Lung (tissue), 12 donors: ENCODE data around the gene RAB4B. TPM values are rescaled to one million over a fixed set of nuclear protein-coding genes. Genes with fewer than 3 reads are reported as not detected.

ENCODE experiments used
- ATAC-seq: fragments of 200-7000 bp; cut with Tn5 transposase; one replicate; pipeline ENCODE4 v1.9.1; 2020; ENCODE audit warnings: moderate number of reproducible peaks; ENCODE audit not compliant: insufficient read depth, low FRiP score
- DNase-seq, 3 donors: peaks; one replicate each; pipeline ENCODE4 v3.0.0-alpha.2; 2013 to 2017
- H3K27ac ChIP-seq, 2 donors: one replicate each; pipeline ENCODE4 v1.5.1; 2013; ENCODE audit warnings: mild to moderate bottlenecking in 2 of 2, moderate library complexity in 2 of 2, control low read depth in 1 of 2, inconsistent platforms in 1 of 2, low read depth in 1 of 2, low read length in 1 of 2
- H3K27me3 ChIP-seq, 3 donors: one replicate each; pipeline ENCODE4 v1.5.1; 2013; ENCODE audit warnings: low read length in 2 of 3; ENCODE audit not compliant: control insufficient read depth in 3 of 3, insufficient read depth in 3 of 3
- H3K36me3 ChIP-seq, 4 donors: one replicate each; pipeline ENCODE4 v1.5.1; 2013; ENCODE audit warnings: low read length in 4 of 4, mild to moderate bottlenecking in 1 of 4, moderate library complexity in 1 of 4; ENCODE audit not compliant: control insufficient read depth in 4 of 4, insufficient read depth in 4 of 4
- H3K4me1 ChIP-seq, 5 donors: one replicate each; pipeline ENCODE4 v1.5.1; 2013; ENCODE audit warnings: low read length in 5 of 5, mild to moderate bottlenecking in 2 of 5, moderate library complexity in 1 of 5; ENCODE audit not compliant: control insufficient read depth in 5 of 5, insufficient read depth in 5 of 5
- H3K4me3 ChIP-seq: one replicate; pipeline ENCODE4 v1.5.1; 2013; ENCODE audit warnings: mild to moderate bottlenecking, control low read depth, moderate library complexity
- H3K9ac ChIP-seq, 2 donors: one replicate each; pipeline ENCODE4 v1.5.1; 2013; ENCODE audit warnings: low read length in 2 of 2, control low read depth in 1 of 2; ENCODE audit not compliant: insufficient read depth in 1 of 2
- H3K9me3 ChIP-seq, 4 donors: one replicate each; pipeline ENCODE4 v1.5.1; 2013; ENCODE audit warnings: low read length in 3 of 4, mild to moderate bottlenecking in 1 of 4, moderate library complexity in 1 of 4; ENCODE audit not compliant: control insufficient read depth in 4 of 4, insufficient read depth in 3 of 4
- CTCF ChIP-seq: IDR thresholded peaks from 2 replicates; pipeline ENCODE4 v1.5.1; 2012; ENCODE audit warnings: mild to moderate bottlenecking; ENCODE audit errors: control extremely low read depth, extremely low read depth
- WGBS, 2 donors: extraction: QIAGEN DNeasy Blood & Tissue Kit; methylation state at CpG; one replicate each; pipeline ENCODE4 v1.1.7; 2013; 5-methylcytosine and 5-hydroxymethylcytosine counted together
- polyA plus RNA-seq, 2 donors: library from polyadenylated mRNA; stranded (reverse); fragments of 200-250 nt; gene quantifications; one replicate each; pipeline ENCODE4 v1.2.1, GENCODE V29; 2013
- total RNA-seq, 2 donors: library from RNA; depleted of rRNA in 1 of 2; stranded (reverse); fragments of >200 nt in 1 of 2; gene quantifications; one replicate each; pipeline ENCODE4 v1.2.1, GENCODE V29; 2014 to 2021
- donor health status: control.
- donor health status: control.
- donor health status: Bipolar disorder and iron deficiency.
- donor health status: healthy.
- donor health status: DM: yes; HTN: yes; CAD: no.

The RAB4B gene
- total and polyA plus RNA-seq, 4 donors = 11.5 to 90.9 (median 75.8) TPM

GRCh38 chr19:40776364-40776763, 1.7 kb upstream of the RAB4B start:
- no peak for DNase-seq
- no peak overlapping the region for H3K27ac ChIP-seq
- H3K9me3 ChIP-seq = no peaks in the 10 kb centered on the region
- TF ChIP-seq CTCF = no peak
- H3K27me3 ChIP-seq = no peaks in the 10 kb centered on the region
- peak overlapping the region in 1 of 2 donors; percentile 99 for H3K9ac ChIP-seq
- WGBS, 2 donors = 79 to 83% methylated on average over 7 of the region's 7 CpGs
- no peak for ATAC-seq
- peaks cover 0 to 14% (median 9%) of the 10 kb centered on the region in 5 donors for H3K4me1 ChIP-seq
- peaks cover 0 to 3% (median 0%) of the 10 kb centered on the region in 4 donors for H3K36me3 ChIP-seq
- H3K4me3 ChIP-seq = no peak overlapping the region

DNA sequence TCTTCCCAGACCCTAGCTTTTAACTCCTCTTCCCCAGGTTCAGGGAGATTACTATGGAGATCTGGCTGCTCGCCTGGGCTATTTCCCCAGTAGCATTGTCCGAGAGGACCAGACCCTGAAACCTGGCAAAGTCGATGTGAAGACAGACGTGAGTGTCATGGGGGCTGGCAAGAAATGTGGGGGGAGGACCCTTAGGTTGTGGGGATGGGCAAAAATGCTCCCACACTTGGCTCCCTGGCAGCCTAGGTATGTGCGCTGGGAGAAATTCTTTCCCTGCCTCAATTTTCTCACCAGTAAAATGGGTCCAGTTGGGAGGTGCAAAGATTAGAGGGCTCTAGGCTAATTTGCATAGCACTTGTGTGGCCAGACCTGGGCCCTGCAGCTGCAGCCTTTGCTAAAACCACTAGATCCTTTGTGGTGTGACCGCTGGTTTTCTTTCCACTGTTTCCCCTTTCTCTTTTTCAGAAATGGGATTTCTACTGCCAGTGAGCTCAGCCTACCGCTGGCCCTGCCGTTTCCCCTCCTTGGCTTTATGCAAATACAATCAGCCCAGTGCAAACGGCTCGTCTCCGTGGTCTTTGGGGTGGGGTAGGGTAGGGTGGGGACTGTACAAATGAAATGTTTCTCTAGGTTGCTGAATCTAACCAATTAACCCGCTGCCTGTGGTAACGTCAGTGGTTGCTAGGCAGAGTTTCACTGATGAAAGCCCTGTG, 959 bp upstream of the RAB4B start:
- H3K9me3 ChIP-seq = no peaks in the 10 kb centered on the region
- H3K36me3 ChIP-seq = peaks cover 0 to 5% (median 0%) of the 10 kb centered on the region in 4 donors
- H3K9ac ChIP-seq = peak overlapping the region in 1 of 2 donors; percentile 99
- no peaks in the 10 kb centered on the region for H3K27me3 ChIP-seq
- peak; percentile 71 for ATAC-seq
- WGBS, 2 donors = 8% methylated on average over 13 of the region's 13 CpGs
- H3K4me3 ChIP-seq = no peak overlapping the region
- H3K27ac ChIP-seq = peak overlapping the region; percentile 92 to 94
- TF ChIP-seq CTCF = no peak
- peak; percentile 95 to 98 (median 97) for DNase-seq
- H3K4me1 ChIP-seq = peaks cover 0 to 14% (median 9%) of the 10 kb centered on the region in 5 donors

GRCh38 chr19:40777645-40777936, 456 bp upstream of the RAB4B start:
- no peak for DNase-seq
- H3K9me3 ChIP-seq = no peaks in the 10 kb centered on the region
- no peak for TF ChIP-seq CTCF
- H3K9ac ChIP-seq = peak overlapping the region in 1 of 2 donors; percentile 99
- no peak for ATAC-seq
- WGBS, 2 donors = 0% methylated on average over 10 of the region's 10 CpGs
- peaks cover 0 to 6% (median 0%) of the 10 kb centered on the region in 4 donors for H3K36me3 ChIP-seq
- H3K4me3 ChIP-seq = peak overlapping the region; percentile 33
- H3K27ac ChIP-seq = peak overlapping the region; percentile 92 to 94
- no peaks in the 10 kb centered on the region for H3K27me3 ChIP-seq
- H3K4me1 ChIP-seq = peaks cover 0 to 14% (median 9%) of the 10 kb centered on the region in 5 donors
